RCC 7860 (cell line): ENCODE results near the gene RNF20.

Source experiments
- DNase-seq: peaks from one replicate; pipeline ENCODE4 v3.0.0-alpha.2; 2015; ENCODE audit warnings: low spot score
- FAIRE-seq: peaks from 2 replicates; lab custom pipeline; 2012; peaks lifted over from hg19 to GRCh38; lab: Jason Lieb, UNC

RNF20 gene

DNA sequence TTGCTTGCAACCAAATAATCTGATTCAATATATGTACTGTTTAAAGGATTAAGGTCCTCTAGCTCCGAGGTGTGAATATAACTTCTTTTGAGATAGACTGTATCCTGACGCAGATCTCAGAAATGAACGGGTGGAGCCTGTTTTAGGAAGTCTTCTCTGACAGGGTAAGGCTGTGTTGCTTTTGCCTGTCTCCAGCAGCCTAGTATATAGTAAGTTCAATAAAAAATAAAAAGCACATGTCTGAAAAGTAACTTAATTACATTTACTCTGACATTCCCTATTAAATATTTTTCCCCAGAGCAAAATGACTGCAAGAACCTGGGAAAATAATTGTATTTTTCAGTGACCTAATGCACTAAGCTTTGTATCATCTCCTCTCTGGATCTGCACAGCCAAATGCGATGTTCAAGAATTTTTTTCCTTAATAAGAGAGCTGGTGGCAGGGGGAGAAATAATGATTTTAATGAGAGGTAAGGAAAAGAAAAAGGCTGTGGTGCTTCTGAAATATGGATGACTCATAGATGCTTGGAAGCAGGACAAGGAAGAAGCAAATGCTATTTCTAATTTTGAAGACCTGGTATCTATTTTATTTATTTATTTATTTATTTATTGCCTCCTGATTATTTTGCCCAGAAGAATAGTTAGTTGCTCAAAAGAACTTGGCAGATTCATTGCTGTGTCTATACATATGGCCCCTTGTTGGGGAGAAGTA lies 53.8 kb downstream of the RNF20 start:
- DNase-seq, result no peak
- no peak for FAIRE-seq

DNA sequence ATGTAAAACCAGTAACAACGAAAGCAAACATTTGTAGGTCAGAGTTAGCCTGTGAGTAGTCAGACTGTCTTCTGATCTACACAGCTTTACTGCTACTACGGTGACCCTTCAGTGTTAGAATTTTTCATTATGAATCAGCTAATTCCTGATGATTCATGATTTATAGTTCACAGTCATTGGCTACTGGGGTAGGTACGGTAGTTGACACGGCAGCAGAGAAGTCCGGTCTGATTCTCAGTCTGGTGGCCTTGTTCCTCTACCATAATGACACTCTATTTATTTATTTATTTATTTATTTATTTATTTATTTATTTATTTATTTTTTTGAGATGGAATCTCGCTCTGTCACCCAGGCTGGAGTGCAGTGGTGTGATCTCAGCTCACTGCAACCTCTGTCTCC lies 56.4 kb downstream of the RNF20 start:
- peak; percentile 83 for FAIRE-seq
- peak; percentile 86 for DNase-seq

DNA sequence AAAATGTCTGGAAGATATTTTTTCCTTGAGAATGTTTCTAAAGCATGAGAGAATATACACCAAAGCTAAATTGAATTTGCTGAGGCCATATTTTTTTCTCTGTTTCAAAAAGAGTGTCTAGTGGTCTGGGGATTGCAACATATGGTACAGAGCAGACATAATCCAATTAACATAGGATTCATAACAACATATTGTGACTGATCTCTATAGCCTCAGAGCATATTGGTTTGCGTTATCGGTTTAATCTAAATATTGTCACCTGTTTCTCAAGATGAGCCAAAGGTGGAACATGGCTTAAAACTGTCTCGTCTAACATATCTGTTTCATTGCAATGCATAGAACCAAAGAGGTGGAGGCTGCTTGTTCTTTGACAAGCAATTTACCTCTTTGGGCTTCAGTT lies 57.2 kb downstream of the RNF20 start:
- no peak for FAIRE-seq
- no peak for DNase-seq

DNA sequence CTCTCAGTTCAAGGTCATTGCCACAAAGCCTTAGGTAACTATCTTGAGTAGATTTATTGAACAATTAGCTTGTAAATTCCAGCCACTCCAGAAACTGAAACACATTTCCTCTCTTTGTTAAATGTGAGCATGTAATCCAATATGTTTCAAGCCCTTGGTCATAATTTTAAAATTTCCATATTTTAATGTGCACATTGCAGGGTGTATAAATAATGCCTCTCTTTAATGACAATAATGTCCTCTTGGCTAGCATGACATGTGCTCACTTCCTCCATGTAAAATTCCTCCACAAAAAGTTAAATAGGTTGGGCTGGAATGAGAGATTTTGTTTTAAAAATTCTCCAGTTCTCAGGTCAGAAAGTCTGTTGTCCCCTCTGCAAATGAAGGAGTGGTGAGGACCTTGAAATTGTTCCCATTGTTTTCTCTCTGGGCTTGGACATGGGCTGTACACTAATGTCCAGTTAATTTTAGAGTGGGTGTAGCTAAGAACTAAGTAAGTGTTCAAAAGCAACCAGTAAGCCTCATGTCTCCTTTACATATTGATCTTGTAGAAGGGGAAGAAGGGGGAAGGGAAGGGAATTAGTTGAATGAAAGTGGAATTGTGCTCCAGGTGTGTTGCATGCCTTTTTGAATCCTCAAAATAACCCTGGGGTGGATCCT lies 58.3 kb downstream of the RNF20 start:
- no peak for FAIRE-seq
- no peak for DNase-seq

DNA sequence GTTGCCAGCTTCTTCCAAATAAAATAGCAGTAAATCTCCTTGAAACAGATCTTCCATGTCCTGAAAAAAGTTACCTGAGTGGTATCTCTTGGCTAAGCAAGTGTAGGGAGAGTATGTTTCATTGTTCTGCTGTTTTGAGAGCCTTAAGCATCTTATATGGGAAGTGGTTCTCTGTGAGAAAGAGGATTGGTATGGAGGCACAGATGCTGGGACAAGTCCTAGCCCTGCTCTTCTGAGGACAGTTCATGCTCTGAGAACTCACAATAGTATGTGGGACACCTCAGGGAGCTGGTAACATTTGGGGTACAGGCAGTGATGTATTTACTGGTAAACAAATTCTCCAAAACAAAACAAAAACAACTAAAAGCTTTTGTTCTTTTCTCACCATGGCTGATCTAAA lies 59.1 kb downstream of the RNF20 start:
- DNase-seq, result no peak

DNA sequence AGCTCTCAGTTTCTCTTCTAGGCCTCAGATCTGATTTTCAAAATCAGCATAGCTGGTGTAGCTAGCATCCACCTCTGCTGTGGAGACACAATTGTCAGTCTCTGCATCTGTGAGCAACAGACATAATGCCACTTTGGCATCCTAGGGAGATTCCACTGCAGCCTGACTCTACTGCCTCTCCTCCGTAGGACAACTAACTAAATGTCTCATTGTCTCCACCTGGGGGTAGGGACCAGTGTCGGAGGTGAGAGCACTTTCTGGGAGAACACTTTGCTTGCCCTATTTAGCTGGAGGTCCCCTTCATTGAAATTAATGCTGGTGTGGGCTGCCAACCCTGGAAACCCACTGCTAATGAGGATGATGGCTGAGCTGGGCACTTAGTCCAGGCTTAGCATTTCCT lies 59.7 kb downstream of the RNF20 start:
- DNase-seq, result no peak
- FAIRE-seq, result no peak

More for the DNA sequence above, 59.1 kb downstream of the RNF20 start:
- no peak for FAIRE-seq

DNA sequence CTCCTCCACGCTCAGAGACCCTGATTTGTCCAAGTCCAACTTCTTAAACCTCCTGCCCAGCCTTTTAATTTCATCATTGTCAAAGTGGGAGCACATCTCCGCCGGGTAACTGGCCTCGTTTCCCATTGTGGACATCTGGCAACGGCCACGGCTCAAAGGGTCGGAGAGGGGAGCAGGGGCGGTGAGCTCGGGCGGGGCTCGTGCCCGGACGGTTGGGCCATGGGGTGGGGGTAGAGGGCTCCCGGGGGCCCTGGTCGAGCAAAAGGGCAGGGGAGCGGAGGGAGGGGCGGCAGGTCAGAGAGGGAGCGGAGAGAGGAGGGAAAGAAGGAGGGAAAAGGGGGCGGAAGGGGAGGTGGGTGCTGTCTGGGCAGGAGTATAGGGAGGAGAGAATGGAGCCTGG lies 61.1 kb downstream of the RNF20 start, which contains the start of gene PPP3R2:
TSS of gene PPP3R2 (minus strand) at position 174 of the 400 bp plus-strand sequence. CDS start at position 126, 48 bp downstream.
- DNase-seq (no peak), FAIRE-seq (no peak)

DNA sequence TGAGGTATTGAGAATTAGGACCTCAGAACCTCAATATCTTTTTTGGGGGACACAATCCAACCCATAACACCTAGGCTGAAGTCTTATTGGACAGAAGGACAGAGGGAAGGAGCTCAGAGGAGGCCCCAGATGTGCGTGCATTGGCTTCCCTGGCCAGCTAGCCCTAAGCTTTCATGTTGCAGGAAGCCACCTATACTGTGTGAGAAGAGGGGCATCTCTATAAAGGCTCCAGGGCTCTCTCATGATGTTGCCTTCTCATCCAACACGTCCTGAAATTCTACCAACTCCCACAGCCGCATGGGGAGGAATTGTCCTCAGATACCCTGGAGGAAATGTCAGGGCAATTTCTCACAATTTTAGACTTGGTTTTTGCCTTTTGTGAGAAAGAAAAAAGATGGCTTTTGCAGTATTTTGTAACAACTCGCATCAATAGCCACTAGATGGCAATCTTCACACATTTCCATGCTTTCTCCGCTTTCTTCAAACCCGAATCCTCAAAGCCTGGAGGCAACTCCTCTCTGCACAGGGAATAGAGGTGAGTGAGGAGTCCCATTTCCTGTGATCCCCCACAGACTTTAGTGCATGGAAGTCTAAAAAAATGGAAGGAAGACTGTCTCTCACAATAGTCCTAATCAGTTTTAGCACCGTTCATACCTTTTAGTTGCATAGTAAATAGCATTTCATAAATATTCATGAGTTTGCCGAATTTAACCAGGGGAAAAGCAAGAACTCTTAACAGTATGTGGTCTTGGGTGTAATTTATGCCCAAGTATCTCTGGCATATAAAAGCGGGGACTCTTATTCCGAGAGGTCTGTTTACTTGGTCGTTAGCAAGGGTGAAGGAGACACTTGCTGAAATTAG lies 68.5 kb downstream of the RNF20 start:
- FAIRE-seq, result peak; percentile 30
- DNase-seq, result peak; percentile 30

DNA sequence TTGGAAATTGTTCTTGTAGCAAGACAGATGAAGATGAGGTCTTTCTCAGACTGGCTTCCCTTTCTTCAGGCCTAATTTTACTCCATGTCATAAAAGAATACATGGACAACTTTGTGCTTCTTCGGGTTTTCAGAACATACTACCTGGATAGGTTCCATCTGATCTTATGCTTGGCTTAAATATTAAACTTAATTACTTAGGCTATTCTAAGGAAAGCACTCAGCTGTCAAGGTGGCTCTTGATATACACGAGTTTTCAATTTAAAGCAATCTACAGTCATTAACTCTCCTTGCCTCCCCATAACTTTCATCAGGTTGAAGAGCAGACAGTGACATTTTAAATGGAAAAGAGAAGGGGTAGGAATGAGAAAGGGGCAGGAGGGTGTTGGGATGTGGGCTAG lies 70.6 kb downstream of the RNF20 start:
- no peak for FAIRE-seq
- no peak for DNase-seq

DNA sequence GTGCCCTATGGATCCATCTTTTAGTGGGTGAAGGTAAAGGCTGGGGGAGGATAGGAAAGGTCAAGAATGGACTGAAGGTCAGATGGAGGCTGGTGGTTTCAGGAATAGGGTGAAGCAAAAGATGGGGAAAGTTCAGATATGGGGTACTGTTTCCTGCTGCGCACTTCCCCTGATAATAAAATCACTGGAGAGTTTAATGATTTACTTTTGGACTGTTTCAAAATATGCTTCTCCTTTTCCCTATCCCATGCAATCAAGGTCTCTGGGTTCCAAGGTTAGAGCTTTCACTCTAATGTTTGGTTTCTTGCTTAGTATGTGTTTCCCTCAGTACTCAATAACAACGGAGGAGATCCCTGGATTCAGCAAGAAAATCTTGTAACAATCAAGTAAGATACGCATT lies 71.9 kb downstream of the RNF20 start:
- FAIRE-seq, result no peak
- DNase-seq, result no peak
